HG03175 (cell line): ENCODE results near the gene ZNF770.
A peak's percentile ranks its signal among the peaks of the same experiment; 100 is the strongest.
"Not testable (repeated sequence)": the region's sequence is repeated elsewhere in the genome, so short reads cannot be mapped to it uniquely, and the experiment has no call there.

ENCODE experiments used
- ATAC-seq: cut with Tn5 transposase; IDR thresholded peaks from one replicate; pipeline ENCODE4 v1.9.1; 2021; ENCODE audit warnings: mild to moderate bottlenecking, moderate library complexity; ENCODE audit not compliant: unreplicated experiment

ZNF770 gene

GRCh38 chr15:34984889-34985630, 3.0 kb downstream of the ZNF770 start:
- ATAC-seq: no peak

- no peak for ATAC-seq
Observed at GRCh38 chr15:34976743-34977142, 11.3 kb downstream of the ZNF770 start.

GRCh38 chr15:34976073-34976472, 12.0 kb downstream of the ZNF770 start:
- no peak for ATAC-seq

GRCh38 chr15:34973512-34973911, 14.6 kb downstream of the ZNF770 start:
- no peak for ATAC-seq

GRCh38 chr15:34970098-34970643, 17.9 kb downstream of the ZNF770 start:
- peak; percentile 8 for ATAC-seq

GRCh38 chr15:34969340-34970097, 18.6 kb downstream of the ZNF770 start, which contains the start of gene AQR:
AQR (minus strand) TSS chr15:34969742; CDS start chr15:34969613, 129 bp downstream.
- peak; percentile 97 for ATAC-seq

- ATAC-seq: no peak
Observed at GRCh38 chr15:34964277-34964676, 23.8 kb downstream of the ZNF770 start.

- ATAC-seq: no peak
Observed at GRCh38 chr15:34953851-34954250, 34.2 kb downstream of the ZNF770 start.

GRCh38 chr15:34952481-34952880, 35.6 kb downstream of the ZNF770 start:
- ATAC-seq: no peak

GRCh38 chr15:34951993-34952392, 36.1 kb downstream of the ZNF770 start:
- ATAC-seq: no peak

- no peak for ATAC-seq
Observed at GRCh38 chr15:34944936-34945335, 43.2 kb downstream of the ZNF770 start.

GRCh38 chr15:34943711-34944110, 44.4 kb downstream of the ZNF770 start:
- no peak for ATAC-seq

GRCh38 chr15:34943264-34943663, 44.8 kb downstream of the ZNF770 start:
- not testable (repeated sequence) for ATAC-seq

GRCh38 chr15:34942363-34942762, 45.7 kb downstream of the ZNF770 start:
- no peak for ATAC-seq

GRCh38 chr15:34941831-34942230, 46.3 kb downstream of the ZNF770 start:
- ATAC-seq: no peak

GRCh38 chr15:34941185-34941698, 46.8 kb downstream of the ZNF770 start:
- ATAC-seq: no peak

GRCh38 chr15:34933432-34933975, 54.6 kb downstream of the ZNF770 start:
- no peak for ATAC-seq

GRCh38 chr15:34928349-34928748, 59.7 kb downstream of the ZNF770 start:
- not testable (repeated sequence) for ATAC-seq
